NCI-H128 (cell line): ENCODE measurements around the gene HSD17B14.
"Not testable (repeated sequence)": the region's sequence is repeated elsewhere in the genome, so short reads cannot be mapped to it uniquely, and the experiment has no call there.

Source experiments
- DNase-seq: peaks from one replicate; lab custom pipeline; 2025; ENCODE audit not compliant: unreplicated experiment; lab: John Stamatoyannopoulos, UW

Gene HSD17B14

GRCh38 chr19:48867746-48868113, 31.4 kb upstream of the HSD17B14 start:
- no peak for DNase-seq

- DNase-seq, result no peak
These were observed 30.9 kb upstream of the HSD17B14 start for GRCh38 chr19:48867123-48867745.

GRCh38 chr19:48866692-48867091, 30.4 kb upstream of the HSD17B14 start:
- no peak for DNase-seq

GRCh38 chr19:48862827-48863226, 26.5 kb upstream of the HSD17B14 start:
- DNase-seq, result no peak

GRCh38 chr19:48861313-48861712, 25.0 kb upstream of the HSD17B14 start:
- no peak for DNase-seq

- no peak for DNase-seq
These were observed 23.7 kb upstream of the HSD17B14 start for GRCh38 chr19:48859711-48860572.

GRCh38 chr19:48858984-48859710, 22.9 kb upstream of the HSD17B14 start:
- no peak for DNase-seq

GRCh38 chr19:48856921-48857320, 20.6 kb upstream of the HSD17B14 start:
- DNase-seq, result no peak

- DNase-seq, result no peak
These were observed 17.8 kb upstream of the HSD17B14 start for GRCh38 chr19:48854103-48854502.

- DNase-seq, result no peak
These were observed 17.2 kb upstream of the HSD17B14 start for GRCh38 chr19:48853483-48853882.

- DNase-seq, result no peak
These were observed 16.0 kb upstream of the HSD17B14 start for GRCh38 chr19:48852292-48852691.

GRCh38 chr19:48846659-48847058, 10.4 kb upstream of the HSD17B14 start:
- not testable (repeated sequence) for DNase-seq

- no peak for DNase-seq
These were observed 9.1 kb upstream of the HSD17B14 start for GRCh38 chr19:48845384-48845783.

- no peak for DNase-seq
These were observed 8.2 kb upstream of the HSD17B14 start for GRCh38 chr19:48844472-48844871.

- peak; percentile 23 for DNase-seq
These were observed 6.5 kb upstream of the HSD17B14 start for GRCh38 chr19:48842789-48843162.

- DNase-seq, result no peak
These were observed 5.3 kb upstream of the HSD17B14 start for GRCh38 chr19:48841571-48841970.

- no peak for DNase-seq
These were observed 4.8 kb upstream of the HSD17B14 start for GRCh38 chr19:48841047-48841446.

- DNase-seq, result no peak
These were observed 1.4 kb upstream of the HSD17B14 start for GRCh38 chr19:48837687-48838086.

GRCh38 chr19:48837051-48837524, 797 bp upstream of the HSD17B14 start:
- DNase-seq, result peak; percentile 59

- DNase-seq, result peak; percentile 91
These were observed 580 bp downstream of the HSD17B14 start for GRCh38 chr19:48835734-48836088.

- DNase-seq, result no peak
These were observed 2.3 kb downstream of the HSD17B14 start for GRCh38 chr19:48833977-48834376.

- DNase-seq, result no peak
These were observed 3.2 kb downstream of the HSD17B14 start for GRCh38 chr19:48833049-48833448.
